HL-60 (cell line): ENCODE measurements around the gene PEX6.

Experiments
- DNase-seq, 2 experiments: peaks; one replicate each; pipeline ENCODE4 v3.0.0-alpha.2; 2010 to 2020; ENCODE audit warnings: low read depth in 1 of 2, low spot score in 1 of 2
- H3K27ac ChIP-seq: fragments of 250-450 bp; sonication (Bioruptor Pico); replicated peaks from 2 replicates; pipeline ENCODE4 v1.5.1; 2020; ENCODE audit warnings: mild to moderate bottlenecking, moderate library complexity
- H3K27me3 ChIP-seq: fragments of 250-450 bp; sonication (Bioruptor Pico); 2 replicates; pipeline ENCODE4 v1.5.1; 2021; ENCODE audit warnings: mild to moderate bottlenecking, moderate library complexity; ENCODE audit not compliant: insufficient read depth, poor library complexity, severe bottlenecking
- H3K4me3 ChIP-seq: replicated peaks from 2 replicates; pipeline ENCODE4 v1.5.1; 2011; ENCODE audit warnings: mild to moderate bottlenecking, control low read depth, low read length; ENCODE audit not compliant: insufficient read depth
- CTCF ChIP-seq: IDR thresholded peaks from one replicate; pipeline ENCODE4 v1.5.1; 2011; ENCODE audit warnings: low read length, control low read depth, inconsistent platforms; ENCODE audit not compliant: insufficient read depth
- GABPA ChIP-seq: IDR thresholded peaks from 2 replicates; pipeline ENCODE4 v1.6.1; 2012; ENCODE audit warnings: low read depth
- POLR2AphosphoS5 ChIP-seq: IDR thresholded peaks from 2 replicates; pipeline ENCODE4 v1.6.1; 2012; ENCODE audit warnings: low read depth
- REST ChIP-seq: IDR thresholded peaks from 2 replicates; pipeline ENCODE4 v1.6.1; 2012; ENCODE audit warnings: low read depth; ENCODE audit not compliant: insufficient replicate concordance
- SPI1 ChIP-seq: IDR thresholded peaks from 2 replicates; pipeline ENCODE4 v1.6.1; 2012; ENCODE audit warnings: low read depth, mild to moderate bottlenecking, borderline replicate concordance

The PEX6 gene

GRCh38 chr6:42978487-42978838 lies 518 bp downstream of the PEX6 start:
- no peak for TF ChIP-seq CTCF
- TF ChIP-seq GABPA: no peak
- no peak for TF ChIP-seq POLR2AphosphoS5
- TF ChIP-seq SPI1: no peak
- TF ChIP-seq REST: no peak
- no peak for DNase-seq
- Histone ChIP-seq H3K27me3 (no peaks in the 10 kb centered on the region), H3K27ac (peak overlapping the region; percentile 74), H3K4me3 (peak overlapping the region; percentile 87)

GRCh38 chr6:42974919-42975505 lies 4.0 kb downstream of the PEX6 start:
- TF ChIP-seq REST: no peak
- TF ChIP-seq CTCF: no peak
- no peak for TF ChIP-seq POLR2AphosphoS5
- no peak for TF ChIP-seq SPI1
- TF ChIP-seq GABPA: no peak
- H3K27me3 ChIP-seq: no peaks in the 10 kb centered on the region
- H3K27ac ChIP-seq: no peak overlapping the region
- DNase-seq: no peak
- H3K4me3 ChIP-seq: no peak overlapping the region

- DNase-seq: no peak
- H3K4me3 ChIP-seq: no peak overlapping the region
- no peak overlapping the region for H3K27ac ChIP-seq
- no peaks in the 10 kb centered on the region for H3K27me3 ChIP-seq
- TF ChIP-seq GABPA (no peak), CTCF (no peak), REST (no peak), SPI1 (no peak), POLR2AphosphoS5 (no peak)
These were observed 5.1 kb downstream of the PEX6 start for GRCh38 chr6:42973926-42974325.
